Skeletal muscle cell (primary cell): ENCODE data around the gene SNAPC4.

ENCODE experiments used
- DNase-seq: peaks from one replicate; pipeline ENCODE4 v3.0.0-alpha.2; 2010; ENCODE audit warnings: low read depth
- H3K4me3 ChIP-seq: 2 replicates; pipeline ENCODE4 v1.5.1; 2011; ENCODE audit warnings: low read depth, mild to moderate bottlenecking, control low read depth, low read length, moderate library complexity

Gene SNAPC4

DNA sequence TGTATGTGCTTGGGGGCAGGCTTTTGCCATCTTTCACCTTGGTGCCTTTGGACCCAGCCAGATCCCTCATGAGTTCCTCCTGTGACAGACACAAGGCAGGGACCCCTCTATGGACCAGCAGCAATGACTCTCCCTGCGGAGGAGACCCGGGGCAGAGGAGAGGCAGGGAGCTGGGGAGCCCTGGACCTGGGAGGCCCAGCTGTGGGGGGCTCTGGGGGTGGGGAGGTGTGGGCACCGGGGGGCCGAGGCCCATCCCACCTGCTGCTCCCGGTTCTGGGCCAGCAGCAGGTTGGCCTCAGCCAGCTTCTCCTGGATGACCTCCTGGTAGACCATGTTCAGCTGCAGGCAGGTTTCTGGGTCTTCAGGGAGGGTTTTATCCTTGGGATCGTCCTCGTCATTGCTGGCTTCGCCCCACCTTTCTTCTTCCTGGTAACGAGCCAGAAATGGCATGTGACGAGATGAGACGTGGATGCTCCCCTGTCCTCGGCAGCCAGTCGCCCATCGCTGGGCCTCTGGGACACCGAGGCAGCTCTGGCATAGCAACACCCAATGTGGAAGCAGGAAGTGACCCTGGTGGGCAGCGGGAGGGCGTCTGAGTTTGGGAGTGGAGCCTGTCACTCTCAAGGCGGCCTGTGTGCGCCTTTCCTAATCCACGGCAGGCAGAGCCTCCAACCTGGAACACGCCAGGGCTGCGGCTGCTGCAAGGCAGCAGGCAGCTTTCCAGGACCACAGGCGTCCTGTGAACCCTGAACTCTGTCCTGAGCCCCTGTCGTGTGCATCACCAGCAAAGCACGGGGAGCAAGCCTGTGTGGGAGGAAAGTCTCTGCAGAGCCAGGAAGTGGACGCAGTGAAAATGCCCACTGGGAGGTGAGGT lies 4.4 kb downstream of the SNAPC4 start:
- DNase-seq, result no peak
- H3K4me3 ChIP-seq, result no peak overlapping the region

DNA sequence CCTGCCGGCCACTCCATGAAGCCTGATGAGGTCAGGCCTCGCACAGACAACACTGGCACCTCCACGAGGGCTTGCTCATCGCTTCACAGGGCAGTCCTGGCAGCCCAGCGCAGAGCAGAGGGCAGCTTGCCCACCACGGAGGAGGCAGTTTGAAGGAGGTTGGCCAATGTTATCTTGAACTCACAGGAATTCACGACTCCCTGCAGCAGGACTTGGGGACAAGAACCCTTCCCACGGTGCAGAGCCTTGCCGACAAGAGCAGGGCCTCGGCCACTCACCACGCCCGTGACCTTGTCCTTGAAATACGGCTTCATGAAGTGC lies 5.0 kb downstream of the SNAPC4 start:
- DNase-seq, result no peak
- H3K4me3 ChIP-seq, result no peak overlapping the region

DNA sequence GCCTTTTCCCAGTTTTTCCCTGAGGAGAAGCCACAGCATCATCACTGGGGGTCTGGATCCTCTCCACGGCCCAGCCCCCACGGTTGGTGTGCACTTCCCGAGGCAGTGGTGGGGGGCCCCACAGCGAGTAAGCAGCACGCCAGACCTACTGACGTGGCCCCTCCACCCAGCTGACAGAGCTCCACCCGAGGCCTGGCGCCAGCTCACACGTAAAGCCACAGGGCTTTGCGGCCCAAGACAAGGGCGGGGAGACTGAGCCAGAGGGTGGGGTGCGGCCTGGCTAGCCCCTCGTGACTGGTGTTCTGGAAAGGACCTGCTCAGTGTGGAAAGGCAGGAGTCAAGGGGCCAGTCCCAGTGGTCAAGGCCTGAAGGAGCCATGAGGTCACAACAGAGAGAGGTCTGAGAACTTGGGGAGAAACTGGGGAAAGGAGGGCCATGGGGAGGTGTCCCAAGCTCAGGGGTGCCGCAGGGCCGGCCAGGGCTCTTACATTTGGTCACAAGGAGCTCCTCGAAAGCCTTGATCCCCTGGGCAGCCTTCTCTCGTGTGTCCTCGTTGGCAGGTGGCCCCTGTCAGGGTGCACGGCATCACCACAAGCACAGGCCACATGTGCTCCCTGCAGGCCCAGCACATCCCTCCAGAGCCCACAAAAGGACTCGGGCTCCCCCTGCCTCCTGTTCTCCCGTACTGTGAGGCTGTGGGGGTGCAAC lies 5.5 kb downstream of the SNAPC4 start:
- no peak for DNase-seq

DNA sequence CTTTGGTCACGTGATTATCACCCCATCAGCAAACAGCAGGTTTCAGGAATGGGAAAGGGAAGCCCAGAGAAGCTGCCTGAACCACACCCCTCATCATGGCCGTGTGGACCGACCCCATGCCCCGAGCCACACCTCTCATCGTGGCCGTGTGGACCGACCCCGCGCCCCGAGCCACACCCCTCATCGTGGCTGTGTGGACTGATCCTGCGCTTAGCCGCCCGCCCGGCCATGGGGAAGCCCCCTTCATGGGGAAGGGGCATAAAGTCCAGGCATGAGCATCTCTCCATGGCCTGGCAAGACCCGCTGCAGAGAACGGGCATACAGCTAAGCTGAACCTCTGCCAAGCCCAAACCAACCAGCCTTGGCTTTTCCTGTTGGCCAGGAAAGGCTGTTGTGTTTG lies 6.4 kb downstream of the SNAPC4 start:
- no peak overlapping the region for H3K4me3 ChIP-seq
- DNase-seq, result no peak

More for the DNA sequence above, 5.5 kb downstream of the SNAPC4 start:
- no peak overlapping the region for H3K4me3 ChIP-seq

DNA sequence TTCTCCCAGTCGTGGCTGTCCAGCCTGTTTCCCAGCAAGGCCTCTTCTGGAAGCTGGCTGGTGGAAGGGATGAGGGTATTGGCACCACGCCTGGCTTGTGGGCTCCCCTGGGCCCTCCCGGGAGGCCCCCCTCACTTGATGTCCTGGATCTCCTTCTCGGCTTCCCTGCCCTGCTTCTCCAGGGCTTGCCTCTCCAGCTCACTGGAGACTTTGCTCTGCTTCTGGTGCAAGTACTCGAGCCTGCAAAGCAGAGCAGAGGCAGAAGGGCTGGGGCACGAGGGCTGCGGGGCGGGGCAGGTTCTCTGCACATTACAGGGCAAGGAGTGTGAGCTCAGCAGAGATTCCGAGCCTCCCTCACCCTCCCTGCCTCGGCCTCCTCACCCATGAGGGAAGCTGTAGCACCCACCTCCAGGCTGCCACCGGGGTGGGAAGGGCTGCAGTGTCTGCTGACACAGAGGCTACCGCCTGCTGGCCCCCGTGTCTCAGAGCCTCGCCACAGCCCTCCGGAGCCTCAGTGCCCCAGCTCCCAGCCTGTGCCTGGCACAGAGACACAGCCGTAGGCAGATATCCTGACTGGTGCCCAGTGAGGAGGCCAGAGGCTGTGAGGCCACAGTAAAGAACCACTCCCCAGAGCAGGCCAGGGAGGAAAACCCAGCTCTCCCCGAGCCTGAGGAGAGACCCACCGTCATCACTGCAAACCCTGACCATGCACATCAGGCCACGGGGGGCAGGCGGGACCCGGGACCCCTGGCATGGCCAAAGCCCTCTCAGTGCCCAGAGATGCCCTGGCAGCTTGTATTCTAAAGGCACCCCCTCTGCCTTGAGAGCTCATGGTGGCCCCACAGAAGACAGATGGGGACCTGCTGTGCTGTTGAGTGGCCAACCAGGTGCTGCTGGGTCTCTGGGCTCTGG lies 7.2 kb downstream of the SNAPC4 start:
- peak; percentile 16 for DNase-seq
- no peak overlapping the region for H3K4me3 ChIP-seq

DNA sequence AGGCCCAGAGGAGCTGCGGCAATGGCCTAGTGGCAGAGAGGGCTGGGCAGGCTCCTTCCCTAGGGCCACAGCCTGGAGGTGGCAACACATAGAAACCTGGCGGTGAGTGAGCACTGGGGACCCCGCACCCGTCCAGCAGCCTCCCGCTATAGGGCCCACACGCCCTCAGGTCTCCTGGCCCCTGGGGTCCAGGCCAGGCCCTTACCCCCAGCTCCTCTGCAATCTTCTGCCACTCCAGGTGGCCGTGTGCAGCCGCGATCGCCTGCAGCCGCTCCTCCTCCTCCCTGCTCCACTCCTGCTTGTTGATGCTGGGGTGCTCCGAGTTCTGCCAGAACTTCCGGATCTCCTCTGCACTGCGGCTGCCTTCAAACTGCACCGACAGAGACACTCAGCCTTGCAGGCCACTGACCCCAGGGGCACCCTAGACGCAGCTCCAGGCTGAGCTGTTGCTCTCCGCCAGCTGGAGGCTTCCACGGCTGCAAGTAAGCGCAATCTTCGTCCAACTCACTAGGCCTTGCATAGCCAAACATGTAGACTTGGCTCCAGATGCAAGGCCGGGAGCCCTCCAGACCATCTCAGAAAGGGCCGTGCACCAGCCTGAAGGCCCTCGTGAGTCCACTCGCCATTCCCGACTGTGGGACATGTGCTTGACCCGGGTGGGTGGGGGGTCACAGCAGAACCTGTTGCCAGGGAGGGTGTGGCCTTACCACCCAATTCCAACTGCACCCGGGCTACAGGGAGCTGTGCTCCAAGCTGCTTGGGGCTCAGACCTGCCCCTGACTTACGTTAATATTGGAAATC lies 8.0 kb downstream of the SNAPC4 start:
- no peak overlapping the region for H3K4me3 ChIP-seq
- DNase-seq, result no peak

DNA sequence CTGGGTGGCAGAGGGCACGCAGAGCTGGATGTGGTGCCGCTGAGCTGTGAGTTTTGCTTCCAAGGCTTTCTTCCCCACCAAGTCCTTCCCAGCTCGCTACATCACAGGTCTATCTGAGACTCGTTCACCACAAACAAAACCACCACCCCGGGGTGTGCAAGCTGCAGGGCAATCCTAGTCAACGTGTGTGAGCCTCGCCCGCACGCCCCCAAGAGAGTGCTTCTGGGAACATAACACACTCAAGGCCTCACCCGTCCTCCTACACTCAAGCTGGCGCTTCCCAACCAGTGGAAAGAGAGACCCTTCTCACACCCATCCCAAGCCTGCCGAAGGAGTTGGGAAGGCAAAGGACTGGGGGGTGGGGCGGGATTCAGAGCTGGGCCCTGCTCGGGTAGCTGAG lies 10.6 kb downstream of the SNAPC4 start:
- no peak for DNase-seq
- no peak overlapping the region for H3K4me3 ChIP-seq

DNA sequence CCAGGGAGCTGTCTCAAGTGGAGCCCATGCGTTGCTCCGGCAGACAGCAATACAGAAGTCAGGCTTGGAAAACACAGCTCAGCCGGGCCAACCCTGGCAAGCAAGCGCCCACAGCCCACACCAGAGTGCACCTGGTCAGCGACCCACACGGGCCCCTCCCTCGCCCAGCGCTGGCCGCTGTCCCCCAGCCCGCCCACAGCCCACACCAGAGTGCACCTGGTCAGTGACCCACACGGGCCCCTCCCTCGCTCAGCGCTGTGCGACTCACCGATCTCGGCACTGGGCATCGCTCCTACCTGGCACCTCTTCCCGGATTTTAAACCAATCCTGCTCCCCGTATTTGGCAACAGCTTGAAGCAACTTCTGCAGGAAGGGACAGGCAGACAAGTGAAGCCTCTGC lies 12.8 kb downstream of the SNAPC4 start:
- H3K4me3 ChIP-seq, result no peak overlapping the region
- no peak for DNase-seq

DNA sequence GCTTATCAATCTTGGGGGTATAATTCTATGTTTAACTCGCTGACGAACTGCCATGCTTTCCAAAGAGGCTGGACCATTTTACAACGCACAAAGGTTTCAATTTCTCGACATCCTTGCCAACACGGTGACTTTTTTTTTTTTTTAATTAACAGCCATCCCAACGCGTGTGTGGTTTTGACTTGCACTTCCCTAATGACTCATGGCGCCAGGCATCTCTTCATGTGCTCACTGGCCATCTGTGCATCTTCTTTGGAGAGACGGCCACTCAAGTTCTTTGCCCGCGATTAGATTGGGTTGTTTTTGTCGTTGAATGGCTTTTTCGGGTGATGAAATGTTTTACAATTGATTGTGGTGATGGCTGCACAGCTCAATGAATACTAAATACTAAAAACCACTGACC lies 14.0 kb downstream of the SNAPC4 start:
- H3K4me3 ChIP-seq, result no peak overlapping the region
- DNase-seq, result no peak

DNA sequence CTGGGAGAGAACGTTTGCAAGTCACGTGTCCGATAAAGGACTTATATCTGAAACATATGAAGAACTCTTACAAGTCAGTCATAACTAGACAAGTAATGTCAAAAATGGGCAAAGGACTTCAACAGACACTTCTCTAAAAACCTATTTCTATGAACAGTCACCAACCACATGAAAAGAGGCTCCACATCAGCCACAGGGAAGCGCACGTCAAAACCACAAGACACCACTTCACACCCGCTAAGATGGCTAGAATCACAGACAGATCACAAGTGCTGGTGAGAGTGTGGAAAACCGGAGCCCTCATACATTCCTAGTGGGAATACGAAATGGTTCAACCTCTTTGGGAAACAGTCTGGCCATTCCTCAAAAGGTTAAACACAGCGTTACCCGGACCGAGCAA lies 15.0 kb downstream of the SNAPC4 start:
- no peak overlapping the region for H3K4me3 ChIP-seq
- no peak for DNase-seq

DNA sequence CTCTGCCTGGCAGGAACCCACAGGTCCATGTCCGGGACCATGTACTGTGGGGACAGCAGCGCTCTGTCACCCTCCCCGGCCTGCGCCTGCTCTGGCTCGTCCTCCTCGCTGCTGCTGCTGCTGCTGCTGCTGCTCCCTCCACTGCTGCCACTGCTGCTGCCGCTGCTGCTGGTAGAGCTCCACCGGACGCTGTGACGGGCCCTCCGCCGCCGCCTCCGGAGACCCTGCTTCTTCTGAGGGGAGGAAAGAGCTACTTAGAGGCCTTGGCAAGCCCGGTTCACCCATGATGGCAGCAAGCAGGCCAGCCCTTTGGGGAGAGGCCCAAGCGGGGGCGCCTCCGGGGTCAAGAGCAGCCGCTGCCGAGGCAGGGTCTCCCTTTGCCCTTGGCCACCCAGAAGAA lies 16.5 kb downstream of the SNAPC4 start:
- no peak overlapping the region for H3K4me3 ChIP-seq
- DNase-seq, result no peak

DNA sequence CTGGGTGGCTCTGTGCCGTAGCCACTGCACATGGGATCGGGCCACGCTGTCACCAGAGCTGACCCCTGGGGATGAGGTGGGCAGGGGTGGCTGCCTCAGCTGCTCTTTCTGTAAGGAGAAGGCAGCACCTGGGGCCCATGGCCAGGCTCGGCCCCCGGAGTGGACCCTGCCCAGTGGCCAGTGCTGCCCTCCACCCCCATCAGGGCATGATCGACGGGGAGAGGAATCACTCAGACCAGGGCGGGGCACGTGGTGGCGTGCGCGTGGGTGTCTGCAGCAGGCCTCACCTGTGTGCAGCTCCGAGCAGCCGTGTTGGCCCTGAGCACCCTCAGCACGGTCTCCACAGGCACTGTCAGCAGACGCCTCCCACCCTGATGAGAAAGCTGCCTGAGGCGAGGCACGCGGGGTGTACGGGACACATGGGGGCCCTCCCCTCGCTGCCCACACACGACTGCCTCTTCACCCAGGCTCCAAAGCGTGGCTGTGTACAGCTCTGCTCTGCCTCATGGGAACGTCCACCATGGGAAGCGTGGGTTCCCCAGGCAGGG lies 17.9 kb downstream of the SNAPC4 start:
- no peak overlapping the region for H3K4me3 ChIP-seq
- DNase-seq, result no peak

DNA sequence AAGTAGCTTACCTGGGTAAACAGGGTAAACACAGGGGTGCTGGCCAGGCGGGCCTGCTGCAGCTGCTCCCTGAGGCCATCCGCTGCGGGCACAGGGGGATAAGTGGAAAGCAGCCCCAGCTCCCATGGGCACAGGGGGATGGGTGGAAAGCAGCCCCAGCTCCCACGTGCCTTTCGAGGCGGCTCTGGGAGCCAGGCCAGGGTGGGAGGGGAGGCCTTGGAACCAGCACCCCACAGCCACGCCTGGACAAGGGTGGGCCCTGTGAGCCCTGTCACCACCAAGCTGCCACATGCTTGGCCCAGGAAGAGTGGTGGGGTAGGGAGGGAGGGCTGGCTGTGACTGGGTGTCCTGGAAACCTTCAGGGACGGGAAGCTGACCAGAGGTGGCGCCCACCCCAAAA lies 18.7 kb downstream of the SNAPC4 start:
- no peak overlapping the region for H3K4me3 ChIP-seq
- no peak for DNase-seq

DNA sequence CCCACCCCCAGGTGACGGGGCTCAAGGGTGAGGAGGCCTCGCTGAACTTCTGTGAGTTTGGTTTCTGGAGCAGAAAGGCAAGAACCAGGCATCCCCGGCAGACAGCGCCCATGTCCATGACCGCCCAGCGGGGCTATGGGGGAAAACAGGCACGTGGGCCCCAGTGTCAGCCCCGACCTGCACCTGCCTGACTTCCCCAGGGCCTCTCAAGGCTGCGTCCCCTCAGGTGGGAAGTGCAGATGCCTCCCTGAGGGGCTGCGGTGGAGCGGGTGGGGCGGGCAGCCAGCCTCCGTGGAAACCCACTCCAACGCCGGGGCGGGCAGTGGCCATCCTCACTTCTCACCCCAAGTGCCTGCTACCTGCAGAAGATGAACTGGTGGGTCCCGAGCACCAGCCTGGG lies 19.6 kb downstream of the SNAPC4 start:
- DNase-seq, result no peak
- H3K4me3 ChIP-seq, result no peak overlapping the region

DNA sequence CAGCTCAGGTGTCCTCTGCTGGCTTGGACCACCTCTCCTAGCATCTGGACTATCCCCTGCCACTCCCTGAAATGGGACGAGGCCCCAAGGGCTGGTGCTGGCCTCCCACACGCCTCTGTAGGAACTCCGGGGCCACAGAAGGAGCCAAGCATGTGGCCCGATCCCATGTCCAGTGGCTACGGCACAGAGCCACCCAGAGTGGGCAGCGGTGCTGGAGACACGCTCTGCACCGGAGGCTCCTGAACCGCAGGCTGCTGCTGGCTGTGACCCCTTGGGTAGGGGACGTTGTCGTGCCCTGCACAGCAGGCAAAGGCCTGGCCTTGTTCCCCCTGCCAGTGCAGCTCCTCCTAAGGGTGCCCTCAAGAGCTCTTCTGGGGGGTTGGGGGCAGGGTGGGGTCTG lies 20.1 kb downstream of the SNAPC4 start:
- H3K4me3 ChIP-seq, result no peak overlapping the region
- no peak for DNase-seq

DNA sequence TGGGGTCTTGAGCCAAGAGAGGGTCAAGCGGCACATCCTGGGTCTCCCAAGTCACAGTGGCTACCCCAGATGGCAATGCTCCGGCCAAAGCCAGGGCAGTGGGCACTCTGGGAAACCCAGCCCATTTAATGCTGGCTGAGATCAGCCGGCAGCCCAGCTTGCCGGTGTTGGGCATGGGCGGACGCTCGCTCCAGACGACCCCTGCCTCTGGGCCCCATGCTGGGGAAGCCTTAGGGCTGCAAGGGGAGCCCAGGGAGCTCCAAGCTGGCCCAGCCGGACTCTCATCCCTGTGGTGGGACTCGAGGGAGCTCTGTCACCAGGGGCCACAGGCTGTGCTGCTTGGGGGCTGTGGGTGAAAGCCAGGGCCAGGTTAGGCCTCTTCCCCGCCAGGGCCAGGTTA lies 20.6 kb downstream of the SNAPC4 start:
- H3K4me3 ChIP-seq, result no peak overlapping the region
- no peak for DNase-seq

DNA sequence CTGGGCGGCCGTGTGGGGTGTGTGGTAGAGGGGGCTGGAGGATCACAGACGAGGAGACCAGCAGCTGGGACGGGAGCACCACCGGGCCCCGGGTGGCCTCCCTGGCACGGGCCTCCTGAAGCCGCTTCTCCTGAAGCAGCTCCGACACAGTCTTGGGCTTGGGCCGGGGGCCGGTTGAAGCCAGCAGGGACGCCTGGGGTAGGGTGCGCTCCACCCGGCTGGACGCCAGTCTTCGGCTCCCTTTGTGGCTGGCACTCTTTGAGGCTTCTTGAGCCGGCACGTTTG lies 21.0 kb downstream of the SNAPC4 start:
- no peak overlapping the region for H3K4me3 ChIP-seq
- DNase-seq, result no peak

DNA sequence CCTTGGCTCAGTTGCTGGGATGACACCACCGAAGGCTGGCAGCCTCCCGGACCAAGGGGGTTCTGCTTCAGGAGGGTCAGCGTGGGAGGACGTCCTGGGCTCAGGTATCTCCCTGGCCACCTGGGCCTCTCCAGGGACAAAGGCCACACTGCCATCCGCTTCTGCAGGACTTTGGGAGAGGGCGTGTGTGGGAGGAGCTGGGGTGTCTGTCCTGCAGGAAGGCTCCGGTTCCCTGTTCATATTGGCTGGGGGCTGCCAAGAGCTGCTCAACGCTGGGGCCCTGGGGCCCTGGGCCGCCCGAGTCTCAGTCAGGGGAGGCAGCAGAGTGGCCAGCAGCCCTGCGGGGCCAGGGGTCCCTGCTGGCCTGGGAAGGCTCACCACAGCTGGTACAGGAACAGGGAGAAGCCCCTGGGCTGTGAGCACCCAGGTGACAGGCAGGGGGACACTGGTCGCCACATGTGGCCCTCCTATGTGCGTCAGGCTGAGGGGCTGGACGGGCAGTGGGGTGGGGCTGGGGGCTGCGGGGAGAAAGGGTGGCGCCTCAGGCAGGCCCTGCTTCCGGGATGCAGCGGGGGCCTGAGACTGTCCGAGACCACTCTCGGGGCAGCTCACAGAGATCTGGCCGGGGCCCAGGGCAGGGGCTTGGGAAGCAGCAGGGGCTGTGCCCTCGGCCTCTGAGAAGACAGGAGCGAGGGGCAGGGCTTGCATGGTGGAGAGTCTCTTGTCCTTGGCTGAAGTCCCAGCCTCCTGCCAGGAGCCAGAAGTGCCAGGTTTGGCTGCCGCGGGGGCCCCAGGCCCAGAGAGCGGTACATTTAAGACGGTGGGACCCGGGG lies 21.6 kb downstream of the SNAPC4 start:
- H3K4me3 ChIP-seq, result no peak overlapping the region

More for the DNA sequence above, 21.6 kb downstream of the SNAPC4 start:
- DNase-seq, result no peak
